B cell (primary cell): ENCODE results near the gene ALPK3.

Source experiments
- EZH2 ChIP-seq: IDR thresholded peaks from 2 replicates; pipeline ENCODE4 v1.6.1; 2012; ENCODE audit warnings: borderline replicate concordance, low read depth, mild to moderate bottlenecking, moderate library complexity, low read length; ENCODE audit not compliant: insufficient read depth, poor library complexity, severe bottlenecking
- TF ChIP-seq, protein P1 (sequence below): fragments of 200-600 bp; IDR thresholded peaks from one replicate; pipeline ENCODE4 v1.8.0; 2022; ENCODE audit warnings: antibody characterized with exemption, mild to moderate bottlenecking

DNA sequence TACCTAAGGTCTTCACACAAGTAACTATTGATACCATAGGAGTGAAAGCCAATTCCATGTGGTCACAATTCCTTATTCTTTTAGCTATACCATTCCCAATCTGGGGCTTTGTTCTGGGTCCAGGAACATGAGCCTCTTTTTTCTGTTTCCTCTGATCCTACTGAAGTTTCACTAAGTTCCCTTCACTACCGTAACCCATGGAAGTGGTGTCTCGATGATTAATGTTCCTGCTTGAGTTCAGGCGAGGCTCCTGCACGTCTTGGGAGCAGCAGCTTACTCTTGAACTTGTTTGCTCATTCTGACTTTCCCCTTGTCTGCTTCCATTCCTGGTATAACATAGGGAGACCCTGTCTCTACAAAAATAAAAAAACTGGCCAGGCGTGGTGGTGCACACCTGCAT is 45.1 kb upstream of the ALPK3 start:
- TF ChIP-seq, protein P1, sequence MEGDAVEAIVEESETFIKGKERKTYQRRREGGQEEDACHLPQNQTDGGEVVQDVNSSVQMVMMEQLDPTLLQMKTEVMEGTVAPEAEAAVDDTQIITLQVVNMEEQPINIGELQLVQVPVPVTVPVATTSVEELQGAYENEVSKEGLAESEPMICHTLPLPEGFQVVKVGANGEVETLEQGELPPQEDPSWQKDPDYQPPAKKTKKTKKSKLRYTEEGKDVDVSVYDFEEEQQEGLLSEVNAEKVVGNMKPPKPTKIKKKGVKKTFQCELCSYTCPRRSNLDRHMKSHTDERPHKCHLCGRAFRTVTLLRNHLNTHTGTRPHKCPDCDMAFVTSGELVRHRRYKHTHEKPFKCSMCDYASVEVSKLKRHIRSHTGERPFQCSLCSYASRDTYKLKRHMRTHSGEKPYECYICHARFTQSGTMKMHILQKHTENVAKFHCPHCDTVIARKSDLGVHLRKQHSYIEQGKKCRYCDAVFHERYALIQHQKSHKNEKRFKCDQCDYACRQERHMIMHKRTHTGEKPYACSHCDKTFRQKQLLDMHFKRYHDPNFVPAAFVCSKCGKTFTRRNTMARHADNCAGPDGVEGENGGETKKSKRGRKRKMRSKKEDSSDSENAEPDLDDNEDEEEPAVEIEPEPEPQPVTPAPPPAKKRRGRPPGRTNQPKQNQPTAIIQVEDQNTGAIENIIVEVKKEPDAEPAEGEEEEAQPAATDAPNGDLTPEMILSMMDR: no peak
- no peak for TF ChIP-seq EZH2
